IMR-90 (cell line): ENCODE data around the gene FRMD3. TPM values are rescaled to one million over a fixed set of nuclear protein-coding genes. Genes with fewer than 3 reads are reported as not detected.

Source experiments
- ATAC-seq: fragments of 200-7000 bp; cut with Tn5 transposase; 2 replicates; pipeline ENCODE4 v1.9.1; 2020; ENCODE audit warnings: low read depth, mild to moderate bottlenecking, moderate library complexity
- BruUV-seq: library from RNA; stranded (reverse); fragments of 400-500 nt; replicated peaks from 2 replicates; lab custom pipeline; 2021; lab: Mats Ljungman, UMichigan
- CTCF ChIA-PET: fragments of 300-600 bp; formaldehyde crosslinking; extraction: SDS; loops from one replicate; lab custom pipeline; 2021; ENCODE audit warnings: antibody characterized with exemption; lab: Yijun Ruan, JAX
- POLR2A ChIA-PET: fragments of 300-600 bp; sonication (Branson Sonifier 250); formaldehyde crosslinking; loops from one replicate; lab custom pipeline; 2022; ENCODE audit warnings: antibody characterized with exemption; ENCODE audit not compliant: unreplicated experiment; lab: Charles Lee
- DNase-seq: peaks from one replicate; pipeline ENCODE4 v3.0.0; 2013
- H2AFZ ChIP-seq: replicated peaks from 2 replicates; pipeline ENCODE3; 2013; ENCODE audit warnings: low read length, mild to moderate bottlenecking; ENCODE audit not compliant: poor library complexity
- H2AK5ac ChIP-seq: 2 replicates; pipeline ENCODE4 v1.6.1; 2013; ENCODE audit warnings: low read depth, low read length, inconsistent platforms
- H2AK9ac ChIP-seq: replicated peaks from 2 replicates; pipeline ENCODE3; 2013; ENCODE audit warnings: mild to moderate bottlenecking, low read depth, low read length, moderate library complexity; ENCODE audit not compliant: poor library complexity
- H2BK120ac ChIP-seq: 2 replicates; pipeline ENCODE4 v1.6.1; 2013; ENCODE audit warnings: low read depth, low read length, inconsistent platforms
- H2BK15ac ChIP-seq: 3 replicates; pipeline ENCODE4 v1.6.1; 2013; ENCODE audit warnings: low read depth, low read length, inconsistent platforms
- H2BK20ac ChIP-seq: 2 replicates; pipeline ENCODE4 v1.6.1; 2013; ENCODE audit warnings: low read depth, mild to moderate bottlenecking, inconsistent platforms, low read length, moderate library complexity
- H2BK5ac ChIP-seq: 2 replicates; pipeline ENCODE4 v1.6.1; 2013; ENCODE audit warnings: mild to moderate bottlenecking, low read depth, low read length, inconsistent platforms; ENCODE audit not compliant: poor library complexity, severe bottlenecking
- H3K14ac ChIP-seq: replicated peaks from 2 replicates; pipeline ENCODE4 v1.6.1; 2013; ENCODE audit warnings: low read depth, low read length, inconsistent platforms
- H3K18ac ChIP-seq: 2 replicates; pipeline ENCODE4 v1.6.1; 2013; ENCODE audit warnings: low read depth, low read length, control low read depth
- H3K23ac ChIP-seq: 2 replicates; pipeline ENCODE4 v1.6.1; 2013; ENCODE audit warnings: low read depth, low read length, inconsistent platforms
- H3K27ac ChIP-seq: 2 replicates; pipeline ENCODE4 v1.5.1; 2013; ENCODE audit warnings: mild to moderate bottlenecking, control low read depth, low read length; ENCODE audit not compliant: insufficient read depth
- H3K27me3 ChIP-seq: 2 replicates; pipeline ENCODE4 v1.6.1; 2013; ENCODE audit warnings: low read length; ENCODE audit not compliant: control insufficient read depth, insufficient read depth
- H3K36me3 ChIP-seq: 2 replicates; pipeline ENCODE4 v1.6.1; 2013; ENCODE audit warnings: low read length, mixed read lengths; ENCODE audit not compliant: control insufficient read depth, insufficient read depth
- H3K4ac ChIP-seq: 2 replicates; pipeline ENCODE4 v1.6.1; 2013; ENCODE audit warnings: low read depth, low read length, inconsistent platforms
- H3K4me1 ChIP-seq: 2 replicates; pipeline ENCODE4 v1.6.1; 2013; ENCODE audit warnings: low read length, mixed read lengths; ENCODE audit not compliant: control insufficient read depth, insufficient read depth
- H3K4me2 ChIP-seq: 2 replicates; pipeline ENCODE4 v1.6.1; 2013; ENCODE audit warnings: low read depth, mild to moderate bottlenecking, control low read depth, low read length, moderate library complexity
- H3K4me3 ChIP-seq: 2 replicates; pipeline ENCODE4 v1.5.1; 2013; ENCODE audit warnings: low read depth, mild to moderate bottlenecking, control low read depth, low read length, moderate library complexity; ENCODE audit not compliant: insufficient read depth
- H3K56ac ChIP-seq: 2 replicates; pipeline ENCODE4 v1.6.1; 2013; ENCODE audit warnings: low read length, inconsistent platforms; ENCODE audit not compliant: insufficient read depth; ENCODE audit errors: extremely low read depth
- H3K79me1 ChIP-seq, 2 experiments: 2 replicates each; pipeline ENCODE4 v1.6.1; 2013; ENCODE audit warnings: low read length in 2 of 2, inconsistent platforms in 1 of 2, low read depth in 1 of 2
- H3K9ac ChIP-seq: 2 replicates; pipeline ENCODE4 v1.6.1; 2013; ENCODE audit warnings: low read depth, low read length, control low read depth
- H3K9me1 ChIP-seq: 2 replicates; pipeline ENCODE4 v1.6.1; 2013; ENCODE audit warnings: low read length, inconsistent platforms; ENCODE audit not compliant: insufficient read depth
- H3K9me3 ChIP-seq: 2 replicates; pipeline ENCODE4 v1.6.1; 2013; ENCODE audit warnings: low read length; ENCODE audit not compliant: control insufficient read depth, insufficient read depth
- H4K20me1 ChIP-seq: 2 replicates; pipeline ENCODE4 v1.6.1; 2013; ENCODE audit warnings: low read length, inconsistent platforms; ENCODE audit not compliant: insufficient read depth
- H4K5ac ChIP-seq: 2 replicates; pipeline ENCODE4 v1.6.1; 2013; ENCODE audit warnings: mild to moderate bottlenecking, low read depth, low read length, control low read depth
- H4K8ac ChIP-seq, 2 experiments: 2 replicates each; pipeline ENCODE4 v1.6.1; 2013; ENCODE audit warnings: low read depth in 2 of 2, low read length in 2 of 2, control low read depth in 1 of 2, inconsistent platforms in 1 of 2
- H4K91ac ChIP-seq: 2 replicates; pipeline ENCODE4 v1.6.1; 2013; ENCODE audit warnings: low read depth, low read length, inconsistent platforms; ENCODE audit not compliant: insufficient read depth
- BHLHE40 ChIP-seq: fragments of 150-350 bp; IDR thresholded peaks from 2 replicates; pipeline ENCODE4 v1.6.1; 2016; ENCODE audit warnings: mild to moderate bottlenecking, low read depth, low read length
- CEBPB ChIP-seq: IDR thresholded peaks from 2 replicates; pipeline ENCODE4 v1.6.1; 2012; ENCODE audit warnings: low read depth, low read length, improper control_type of control experiment
- CHD1 ChIP-seq: IDR thresholded peaks from 2 replicates; pipeline ENCODE4 v1.6.1; 2012; ENCODE audit warnings: low read depth, low read length, improper control_type of control experiment
- CTCF ChIP-seq: conservative IDR thresholded peaks from 2 replicates; pipeline ENCODE4 v1.5.1; 2012; ENCODE audit warnings: mild to moderate bottlenecking, low read depth, low read length, improper control_type of control experiment
- ELK1 ChIP-seq: fragments of 150-350 bp; IDR thresholded peaks from 2 replicates; pipeline ENCODE4 v1.6.1; 2016; ENCODE audit warnings: low read depth, mild to moderate bottlenecking, low read length, moderate library complexity, borderline replicate concordance
- FOS ChIP-seq: fragments of 150-350 bp; IDR thresholded peaks from 2 replicates; pipeline ENCODE4 v1.6.1; 2016; ENCODE audit warnings: low read depth, low read length
- MAFK ChIP-seq: IDR thresholded peaks from 2 replicates; pipeline ENCODE4 v1.6.1; 2012; ENCODE audit warnings: low read depth, low read length, improper control_type of control experiment
- MAZ ChIP-seq: IDR thresholded peaks from 2 replicates; pipeline ENCODE4 v1.6.1; 2012; ENCODE audit warnings: low read depth, mild to moderate bottlenecking, low read length, improper control_type of control experiment, moderate library complexity, borderline replicate concordance
- MXI1 ChIP-seq: IDR thresholded peaks from 2 replicates; pipeline ENCODE4 v1.6.1; 2012; ENCODE audit warnings: low read depth, mild to moderate bottlenecking, low read length, moderate library complexity, borderline replicate concordance
- RAD21 ChIP-seq: IDR thresholded peaks from 2 replicates; pipeline ENCODE4 v1.6.1; 2012; ENCODE audit warnings: low read length, improper control_type of control experiment
- RCOR1 ChIP-seq: IDR thresholded peaks from 2 replicates; pipeline ENCODE4 v1.6.1; 2012; ENCODE audit warnings: mild to moderate bottlenecking, low read length, improper control_type of control experiment; ENCODE audit not compliant: insufficient replicate concordance
- SMC3 ChIP-seq: fragments of 150-350 bp; IDR thresholded peaks from 2 replicates; pipeline ENCODE4 v1.6.1; 2016; ENCODE audit warnings: low read depth, mild to moderate bottlenecking, antibody characterized with exemption, low read length, moderate library complexity
- WGBS, 2 experiments: methylation state at CpG; one replicate each; pipeline versions ENCODE4 v1.1.5 to v1.1.7; 2013; ENCODE audit warnings: missing lambda C conversion rate in 2 of 2; ENCODE audit not compliant: insufficient read length in 1 of 2; ENCODE audit errors: extremely low coverage in 2 of 2; 5-methylcytosine and 5-hydroxymethylcytosine counted together
- dilution Hi-C: fragments of 300-500 bp; cut with HindIII; formaldehyde crosslinking; loops from one replicate; pipeline ENCODE4 v1.14.3; 2018; ENCODE audit warnings: low sequenced_read_pairs; ENCODE audit not compliant: unreplicated experiment
- in situ Hi-C: fragments of 300-500 bp; cut with MboI; formaldehyde crosslinking; loops from 3 replicates; pipeline ENCODE4 v1.14.3; 2019; ENCODE audit warnings: low sequenced_read_pairs, inconsistent platforms, mixed read lengths
- intact Hi-C: fragments of 100-400 bp; cut with micrococcal nuclease; formaldehyde crosslinking; loops from 2 replicates; pipeline ENCODE4 v1.10.0; 2022
- polyA plus RNA-seq, 3 experiments: library from polyadenylated mRNA; depleted of rRNA; stranded (reverse); fragments of >200 nt; gene quantifications; 2 replicates each; pipeline ENCODE4 v1.2.3, GENCODE V29; 2012; ENCODE audit warnings: low replicate concordance in 1 of 3
- total RNA-seq: library from RNA; depleted of rRNA; stranded (reverse); fragments of >200 nt; gene quantifications from 2 replicates; pipeline ENCODE4 v1.2.3, GENCODE V29; 2012

Gene FRMD3
- total and polyA plus RNA-seq, 2 of the 4 experiments (the other 2 are of a cell fraction): 0.02 to 0.18 TPM

DNA sequence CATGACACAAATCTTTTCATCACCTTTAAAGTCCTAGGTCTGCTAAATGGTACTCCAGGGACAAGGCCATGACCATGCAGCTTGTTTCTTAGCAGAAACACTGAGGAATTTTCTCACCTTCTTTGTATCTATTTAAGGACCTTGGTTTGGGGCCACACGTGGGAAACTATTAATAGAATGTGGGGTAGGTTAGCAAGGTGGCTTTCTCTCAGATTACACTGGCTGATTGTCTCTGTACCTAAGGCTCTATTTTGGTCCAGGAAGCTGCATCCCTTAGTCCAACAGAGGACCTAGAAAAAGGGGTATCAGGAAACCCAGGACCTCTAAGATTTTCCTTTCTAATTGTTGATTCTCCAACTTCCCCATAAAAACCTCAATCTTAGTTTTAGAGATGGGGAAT is 36.3 kb upstream of the FRMD3 start:
- no peaks in the 10 kb centered on the region for H3K4me1 ChIP-seq
- no peak overlapping the region for H3K18ac ChIP-seq
- H3K27me3 ChIP-seq: no peaks in the 10 kb centered on the region
- H3K56ac ChIP-seq: no peak overlapping the region
- no peak overlapping the region for H3K4me3 ChIP-seq
- no peak overlapping the region for H4K91ac ChIP-seq
- H3K27ac ChIP-seq: no peak overlapping the region
- DNase-seq (no peak), ATAC-seq (no peak)
- H2BK20ac ChIP-seq: no peak overlapping the region
- no peaks in the 10 kb centered on the region for H3K9me3 ChIP-seq
- H2AK9ac ChIP-seq: no peak overlapping the region
- dilution Hi-C loops: no loop called here
- H3K4me2 ChIP-seq: no peak overlapping the region
- intact Hi-C loops: no loop called here
- BruUV-seq: no TSS peak
- H2AFZ ChIP-seq: no peak overlapping the region
- H4K20me1 ChIP-seq: no peaks in the 10 kb centered on the region
- H3K9me1 ChIP-seq: no peaks in the 10 kb centered on the region
- H3K79me1 ChIP-seq: no peaks in the 10 kb centered on the region
- no peak overlapping the region for H3K23ac ChIP-seq
- TF ChIP-seq BHLHE40 (no peak), CEBPB (no peak), CTCF (no peak), ELK1 (no peak), CHD1 (no peak), RCOR1 (no peak), MAFK (no peak), MAZ (no peak), SMC3 (no peak), FOS (no peak), RAD21 (no peak), MXI1 (no peak)
- no peak overlapping the region for H4K5ac ChIP-seq
- no peak overlapping the region for H3K9ac ChIP-seq
- no peak overlapping the region for H2BK120ac ChIP-seq
- H2BK5ac ChIP-seq: no peak overlapping the region
- no peaks in the 10 kb centered on the region for H3K36me3 ChIP-seq
- in situ Hi-C loops: no loop called here
- H3K14ac ChIP-seq: no peak overlapping the region
- WGBS, 2 experiments: no CpG with 5 or more reads among the region's 1 CpG
- no peak overlapping the region for H2AK5ac ChIP-seq
- ChIA-PET POLR2A (no interaction called here), CTCF (no interaction called here)
- no peak overlapping the region for H2BK15ac ChIP-seq
- H3K4ac ChIP-seq: no peak overlapping the region
- no peak overlapping the region for H4K8ac ChIP-seq
